Keratinocyte (primary cell): ENCODE data around the gene TMEM184A. TPM values are rescaled to one million over a fixed set of nuclear protein-coding genes. Genes with fewer than 3 reads are reported as not detected.

ENCODE experiments used
- DNase-seq: peaks from one replicate; pipeline ENCODE4 v3.0.0-alpha.2; 2011; ENCODE audit warnings: low read depth, missing footprints, low spot score
- FAIRE-seq: peaks from 2 replicates; lab custom pipeline; 2011; peaks lifted over from hg19 to GRCh38; lab: Jason Lieb, UNC
- H2AFZ ChIP-seq: 2 replicates; pipeline ENCODE4 v1.6.0; 2012; ENCODE audit warnings: low read length, control low read depth, inconsistent platforms; ENCODE audit not compliant: control insufficient read depth
- H3K27ac ChIP-seq: 2 replicates; pipeline ENCODE4 v1.5.1; 2011; ENCODE audit warnings: low read length; ENCODE audit not compliant: control insufficient read depth, insufficient read depth
- H3K27me3 ChIP-seq: 3 replicates; pipeline ENCODE4 v1.6.0; 2011; ENCODE audit warnings: low read length; ENCODE audit not compliant: control insufficient read depth, insufficient read depth; ENCODE audit errors: extremely low read depth
- H3K36me3 ChIP-seq, 2 experiments: 2 replicates in 1 of 2; 3 replicates in 1 of 2; pipeline ENCODE4 v1.5.1; 2011; ENCODE audit warnings: low read length in 2 of 2, mild to moderate bottlenecking in 1 of 2; ENCODE audit not compliant: control insufficient read depth in 2 of 2, insufficient read depth in 2 of 2; ENCODE audit errors: extremely low read depth in 1 of 2
- H3K4me1 ChIP-seq: 3 replicates; pipeline ENCODE4 v1.5.1; 2011; ENCODE audit warnings: low read length; ENCODE audit not compliant: control insufficient read depth, insufficient read depth; ENCODE audit errors: extremely low read depth
- H3K4me2 ChIP-seq: 3 replicates; pipeline ENCODE4 v1.6.0; 2011; ENCODE audit warnings: low read depth, low read length; ENCODE audit not compliant: control insufficient read depth, insufficient read depth; ENCODE audit errors: extremely low read depth
- H3K4me3 ChIP-seq, 3 experiments: fragments of 200-600 bp in 1 of 3; sonication (generic) in 1 of 3; 2 replicates in 2 of 3; 3 replicates in 1 of 3; pipeline ENCODE4 v1.5.1; 2011 to 2016; ENCODE audit warnings: low read length in 3 of 3, mild to moderate bottlenecking in 3 of 3, control low read depth in 2 of 3, inconsistent platforms in 1 of 3, low read depth in 1 of 3, mixed read lengths in 1 of 3, mixed run types in 1 of 3, moderate library complexity in 1 of 3; ENCODE audit not compliant: control insufficient read depth in 2 of 3, insufficient read depth in 2 of 3; ENCODE audit errors: extremely low read depth in 1 of 3
- H3K79me2 ChIP-seq: 2 replicates; pipeline ENCODE4 v1.6.0; 2012; ENCODE audit warnings: low read length; ENCODE audit not compliant: control insufficient read depth, insufficient read depth
- H3K9ac ChIP-seq: 3 replicates; pipeline ENCODE4 v1.6.0; 2011; ENCODE audit warnings: low read length; ENCODE audit not compliant: control insufficient read depth, insufficient read depth; ENCODE audit errors: extremely low read depth
- H3K9me1 ChIP-seq: 3 replicates; pipeline ENCODE4 v1.6.0; 2011; ENCODE audit warnings: low read length; ENCODE audit not compliant: control insufficient read depth, insufficient read depth; ENCODE audit errors: extremely low read depth
- H3K9me3 ChIP-seq: 2 replicates; pipeline ENCODE4 v1.5.1; 2012; ENCODE audit warnings: low read depth, low read length; ENCODE audit not compliant: control insufficient read depth
- H4K20me1 ChIP-seq: 3 replicates; pipeline ENCODE4 v1.6.0; 2011; ENCODE audit warnings: low read length; ENCODE audit not compliant: control insufficient read depth, insufficient read depth; ENCODE audit errors: extremely low read depth
- CTCF ChIP-seq, 3 experiments: IDR thresholded peaks in 1 of 3; conservative IDR thresholded peaks in 1 of 3; optimal IDR thresholded peaks in 1 of 3; 2 replicates in 2 of 3; 3 replicates in 1 of 3; pipeline versions ENCODE3 to v1.5.1; 2011; ENCODE audit warnings: low read length in 3 of 3, mild to moderate bottlenecking in 3 of 3, moderate library complexity in 2 of 3, control low read depth in 1 of 3, inconsistent platforms in 1 of 3; ENCODE audit not compliant: insufficient read depth in 2 of 3; ENCODE audit errors: extremely low read depth in 1 of 3
- EZH2 ChIP-seq: IDR thresholded peaks from one replicate; pipeline ENCODE4 v1.6.1; 2012; ENCODE audit warnings: inconsistent platforms, mild to moderate bottlenecking, low read length, moderate library complexity
- dilution Hi-C: fragments of 300-500 bp; cut with MboI; formaldehyde crosslinking; loops from one replicate; pipeline ENCODE4 v1.7.0; 2020; ENCODE audit warnings: low sequenced_read_pairs; ENCODE audit not compliant: extremely low pct_ligation_motif_present
- polyA plus RNA-seq, 5 experiments: library from polyadenylated mRNA; depleted of rRNA in 3 of 5; stranded (reverse) in 3 of 5; stranded (forward) in 1 of 5; unstranded in 1 of 5; fragments of >200 nt; gene quantifications; 1 replicate in 1 of 5; 2 replicates in 3 of 5; 3 replicates in 1 of 5; pipeline versions ENCODE4 v1.2.1 to v1.2.3, GENCODE V29; 2011 to 2012; ENCODE audit warnings: missing spikeins in 2 of 5, low read depth in 1 of 5, low replicate concordance in 1 of 5

Gene TMEM184A
- polyA plus RNA-seq, 1 donor (not counting 4 experiments of a cell fraction or from before 2014, with no cell fraction given): 2.9 TPM

DNA sequence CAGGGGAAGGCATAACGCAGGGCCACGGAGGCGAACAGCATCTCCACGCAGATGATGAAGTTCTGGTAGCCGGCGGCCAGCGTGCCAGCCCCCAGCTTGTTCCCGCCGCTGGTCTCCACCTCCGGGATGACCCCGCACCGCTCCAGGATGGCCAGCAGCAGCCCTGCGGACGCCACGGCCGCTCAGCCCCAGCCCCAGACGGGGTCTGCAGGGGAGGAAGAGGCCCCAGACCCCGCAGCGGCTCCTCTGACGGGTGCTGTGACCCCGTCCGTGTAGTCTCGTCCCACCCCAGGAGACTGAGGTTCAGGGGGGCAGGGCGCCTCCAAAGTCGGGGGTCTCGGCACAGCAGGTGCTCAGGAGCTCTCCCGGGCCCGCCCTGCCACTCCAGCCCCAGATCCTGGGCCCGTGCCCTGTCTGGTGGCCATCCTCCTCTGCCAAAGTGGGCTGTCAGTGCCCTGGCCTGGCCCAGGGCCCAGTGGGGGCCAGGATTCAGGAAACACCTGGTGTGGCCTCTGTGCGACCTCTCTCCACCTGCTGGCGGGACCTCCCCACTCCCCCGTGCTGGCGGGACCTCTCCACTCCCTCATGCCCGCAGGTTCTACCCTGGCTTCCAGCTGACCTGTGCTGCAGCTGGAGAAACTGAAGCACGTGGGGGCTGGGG, 8.1 kb downstream of the TMEM184A start:
- no peak overlapping the region for H3K9ac ChIP-seq
- no peaks in the 10 kb centered on the region for H3K27me3 ChIP-seq
- H3K36me3 ChIP-seq: peaks cover 0 to 1% of the 10 kb centered on the region in 2 experiments
- H3K4me3 ChIP-seq: no peak overlapping the region
- H2AFZ ChIP-seq: no peak overlapping the region
- no peak for TF ChIP-seq EZH2
- TF ChIP-seq CTCF (optimal IDR thresholded peaks at IDR 0.05 in 1 of 3, IDR thresholded peaks at IDR 0.05 in 1 of 3, conservative IDR thresholded peaks at IDR 0.05 in 1 of 3; ENCODE audit: extremely low read depth in 1 of 3, insufficient read depth in 2 of 3, low read length in 3 of 3): no peak
- no peak for DNase-seq
- FAIRE-seq: no peak
- no peak overlapping the region for H3K4me2 ChIP-seq
- H3K79me2 ChIP-seq: no peaks in the 10 kb centered on the region
- H3K9me3 ChIP-seq: no peaks in the 10 kb centered on the region
- peaks cover 18% of the 10 kb centered on the region for H3K4me1 ChIP-seq
- H3K9me1 ChIP-seq: no peaks in the 10 kb centered on the region
- H4K20me1 ChIP-seq: no peaks in the 10 kb centered on the region
- dilution Hi-C loops: no loop called here
- no peak overlapping the region for H3K27ac ChIP-seq

GRCh38 chr7:1546909-1547776, 8.9 kb downstream of the TMEM184A start:
- DNase-seq: no peak
- Histone ChIP-seq H3K4me2 (no peak overlapping the region), H3K27me3 (no peaks in the 10 kb centered on the region), H3K79me2 (no peaks in the 10 kb centered on the region), H2AFZ (no peak overlapping the region), H4K20me1 (no peaks in the 10 kb centered on the region), H3K36me3 (peaks cover 0 to 1% of the 10 kb centered on the region in 2 experiments), H3K9me3 (no peaks in the 10 kb centered on the region), H3K4me1 (peaks cover 18% of the 10 kb centered on the region), H3K27ac (no peak overlapping the region), H3K4me3 (no peak overlapping the region), H3K9me1 (no peaks in the 10 kb centered on the region), H3K9ac (no peak overlapping the region)
- dilution Hi-C loops: no loop called here
- no peak for TF ChIP-seq EZH2
- no peak for TF ChIP-seq CTCF (optimal IDR thresholded peaks at IDR 0.05 in 1 of 3, IDR thresholded peaks at IDR 0.05 in 1 of 3, conservative IDR thresholded peaks at IDR 0.05 in 1 of 3; ENCODE audit: extremely low read depth in 1 of 3, insufficient read depth in 2 of 3, low read length in 3 of 3)
- no peak for FAIRE-seq
